Tibial nerve (tissue), 4 donors: ENCODE measurements around the gene LSM2. TPM values are rescaled to one million over a fixed set of nuclear protein-coding genes. Genes with fewer than 3 reads are reported as not detected.
"Not testable (repeated sequence)": the region's sequence is repeated elsewhere in the genome, so short reads cannot be mapped to it uniquely, and the experiment has no call there.

Experiments used
- DNase-seq, 2 donors: peaks; one replicate each; pipeline ENCODE4 v3.0.0-alpha.2; 2019; ENCODE audit warnings: low spot score in 2 of 2
- H3K27ac ChIP-seq, 4 donors: fragments of 200-600 bp; sonication (generic) in 3 of 4; one replicate each; pipeline ENCODE4 v1.5.1; 2017 to 2019; ENCODE audit warnings: mild to moderate bottlenecking in 1 of 4
- H3K27me3 ChIP-seq, 2 donors: fragments of 200-600 bp; sonication (generic) in 1 of 2; one replicate each; pipeline versions ENCODE4 v1.5.1 to v1.6.0; 2017 to 2019
- H3K36me3 ChIP-seq, 3 donors: fragments of 200-600 bp; sonication (generic); one replicate each; pipeline ENCODE4 v1.5.1; 2018 to 2019
- H3K4me1 ChIP-seq, 4 donors: fragments of 200-600 bp; sonication (generic) in 3 of 4; one replicate each; pipeline ENCODE4 v1.5.1; 2017 to 2019
- H3K4me3 ChIP-seq, 4 donors: fragments of 200-600 bp; sonication (generic) in 3 of 4; one replicate each; pipeline ENCODE4 v1.5.1; 2017 to 2019; ENCODE audit warnings: mild to moderate bottlenecking in 1 of 4, moderate library complexity in 1 of 4
- H3K9me3 ChIP-seq, 4 donors: fragments of 200-600 bp; sonication (generic) in 3 of 4; one replicate each; pipeline ENCODE4 v1.5.1; 2017 to 2019
- CTCF ChIP-seq, 5 experiments: fragments of 200-600 bp in 3 of 5; fragments of 450-650 bp in 2 of 5; sonication (generic) in 3 of 5; IDR thresholded peaks; one replicate each; pipeline ENCODE4 v1.5.1; 2016 to 2019; ENCODE audit warnings: antibody characterized with exemption in 5 of 5, mild to moderate bottlenecking in 3 of 5, moderate library complexity in 2 of 5
- EP300 ChIP-seq, 2 donors: sonication (generic); formaldehyde crosslinking; IDR thresholded peaks; one replicate each; pipeline ENCODE4 v1.6.1; 2017; ENCODE audit warnings: antibody characterized with exemption in 2 of 2, mild to moderate bottlenecking in 1 of 2
- POLR2A ChIP-seq, 2 donors: fragments of 450-650 bp; IDR thresholded peaks; one replicate each; pipeline ENCODE4 v1.6.1; 2017; ENCODE audit warnings: antibody characterized with exemption in 2 of 2, mild to moderate bottlenecking in 2 of 2, moderate library complexity in 2 of 2
- WGBS, 2 donors: methylation state at CpG; one replicate each; pipeline ENCODE4 v1.1.5; 2018; 5-methylcytosine and 5-hydroxymethylcytosine counted together
- total RNA-seq, 4 donors: library from RNA; depleted of rRNA; stranded (reverse); fragments of >200 nt; gene quantifications; one replicate each; pipeline ENCODE4 v1.1.0, GENCODE V29; 2016

Gene LSM2
- total RNA-seq, 4 donors from 2014 or later: 23.9 to 31.8 (median 28.4) TPM

GRCh38 chr6:31813465-31813849 lies 6.7 kb upstream of the LSM2 start:
- peaks cover 0 to 17% (median 0%) of the 10 kb centered on the region in 3 donors for H3K36me3 ChIP-seq
- no peaks in the 10 kb centered on the region for H3K27me3 ChIP-seq
- H3K4me1 ChIP-seq: peaks cover 0 to 24% (median 19%) of the 10 kb centered on the region in 4 donors
- H3K4me3 ChIP-seq: peak overlapping the region in 1 of 4 donors; percentile 71
- peak overlapping the region; percentile 96 to 100 (median 98) for H3K27ac ChIP-seq
- TF ChIP-seq EP300 (IDR thresholded peaks at IDR 0.05) (no peak), CTCF (IDR thresholded peaks at IDR 0.05) (no peak), POLR2A (IDR thresholded peaks at IDR 0.05) (no peak)
- no peaks in the 10 kb centered on the region for H3K9me3 ChIP-seq
- WGBS, 2 donors: 97 to 98% methylated on average over 7 of the region's 7 CpGs
- no peak for DNase-seq

DNA sequence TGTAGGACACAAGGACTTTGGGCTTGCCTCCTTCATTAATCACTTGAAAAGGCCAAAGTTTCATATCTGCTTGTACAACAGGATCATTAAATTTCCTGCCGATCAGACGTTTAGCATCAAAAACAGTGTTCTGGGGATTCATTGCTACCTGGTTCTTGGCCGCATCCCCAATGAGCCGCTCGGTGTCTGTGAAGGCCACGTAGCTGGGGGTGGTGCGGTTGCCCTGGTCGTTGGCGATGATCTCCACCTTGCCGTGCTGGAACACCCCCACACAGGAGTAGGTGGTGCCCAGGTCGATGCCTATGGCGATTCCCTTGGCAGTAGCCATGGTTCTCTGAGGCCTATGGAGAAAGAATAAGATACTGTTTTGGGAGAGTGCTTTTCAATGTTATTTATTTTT lies 4.9 kb upstream of the LSM2 start:
- WGBS, 2 donors: 94% methylated on average over 12 of the region's 12 CpGs

GRCh38 chr6:31808599-31808998 lies 1.8 kb upstream of the LSM2 start:
- H3K27me3 ChIP-seq, DNase-seq, H3K9me3 ChIP-seq, H3K27ac ChIP-seq, H3K4me3 ChIP-seq: not testable (repeated sequence)
- Histone ChIP-seq H3K36me3 (peaks cover 0 to 24% (median 0%) of the 10 kb centered on the region in 3 donors), H3K4me1 (peaks cover 0 to 34% (median 12%) of the 10 kb centered on the region in 4 donors)
- WGBS, 2 donors: 88 to 92% methylated on average over 10 of the region's 10 CpGs

More for the DNA sequence above, 4.9 kb upstream of the LSM2 start:
- no peak for DNase-seq
- H3K27me3 ChIP-seq: no peaks in the 10 kb centered on the region
- TF ChIP-seq EP300 (IDR thresholded peaks at IDR 0.05) (no peak), POLR2A (IDR thresholded peaks at IDR 0.05) (no peak), CTCF (IDR thresholded peaks at IDR 0.05) (no peak)
- H3K9me3 ChIP-seq: no peaks in the 10 kb centered on the region
- H3K27ac ChIP-seq: no peak overlapping the region
- H3K4me1 ChIP-seq: peaks cover 0 to 23% (median 14%) of the 10 kb centered on the region in 4 donors
- H3K36me3 ChIP-seq: peaks cover 0 to 17% (median 0%) of the 10 kb centered on the region in 3 donors
- H3K4me3 ChIP-seq: no peak overlapping the region

GRCh38 chr6:31805939-31806469 lies 762 bp downstream of the LSM2 start:
- Histone ChIP-seq H3K27me3 (no peaks in the 10 kb centered on the region), H3K27ac (peak overlapping the region; percentile 92 to 98 (median 96)), H3K9me3 (no peaks in the 10 kb centered on the region), H3K4me3 (peak overlapping the region; percentile 64 to 75 (median 67)), H3K4me1 (peaks cover 0 to 26% (median 8%) of the 10 kb centered on the region in 4 donors), H3K36me3 (peaks cover 0 to 40% (median 0%) of the 10 kb centered on the region in 3 donors)
- DNase-seq: no peak
- no peak for TF ChIP-seq CTCF (IDR thresholded peaks at IDR 0.05)
- TF ChIP-seq EP300 (IDR thresholded peaks at IDR 0.05): no peak
- no peak for TF ChIP-seq POLR2A (IDR thresholded peaks at IDR 0.05)
- WGBS, 2 donors: 13% methylated on average over 7 of the region's 7 CpGs

- not testable (repeated sequence) for H3K4me3 ChIP-seq, H3K27me3 ChIP-seq, H3K27ac ChIP-seq, H3K9me3 ChIP-seq, DNase-seq
- Histone ChIP-seq H3K4me1 (peaks cover 0 to 18% (median 5%) of the 10 kb centered on the region in 4 donors), H3K36me3 (peaks cover 0 to 38% (median 0%) of the 10 kb centered on the region in 3 donors)
- WGBS, 2 donors: 90 to 93% methylated on average over 8 of the region's 8 CpGs
Measured at GRCh38 chr6:31801031-31801927, 5.5 kb downstream of the LSM2 start.

GRCh38 chr6:31799781-31800180 lies 7.0 kb downstream of the LSM2 start:
- no peaks in the 10 kb centered on the region for H3K27me3 ChIP-seq
- WGBS, 2 donors: 77 to 81% methylated on average over 12 of the region's 12 CpGs
- H3K4me3 ChIP-seq: no peak overlapping the region
- H3K36me3 ChIP-seq: peaks cover 0 to 38% (median 0%) of the 10 kb centered on the region in 3 donors
- DNase-seq: no peak
- H3K27ac ChIP-seq: no peak overlapping the region
- peaks cover 0 to 10% (median 6%) of the 10 kb centered on the region in 4 donors for H3K4me1 ChIP-seq
- no peak for TF ChIP-seq CTCF (IDR thresholded peaks at IDR 0.05)
- no peak for TF ChIP-seq POLR2A (IDR thresholded peaks at IDR 0.05)
- TF ChIP-seq EP300 (IDR thresholded peaks at IDR 0.05): no peak
- H3K9me3 ChIP-seq: no peaks in the 10 kb centered on the region
